DMS 273 (cell line): ENCODE data around the gene SERPINB10.
"Not testable (repeated sequence)": the region's sequence is repeated elsewhere in the genome, so short reads cannot be mapped to it uniquely, and the experiment has no call there.

Source experiments
- DNase-seq: peaks from one replicate; lab custom pipeline; 2025; ENCODE audit not compliant: unreplicated experiment; lab: John Stamatoyannopoulos, UW

The SERPINB10 gene

DNA sequence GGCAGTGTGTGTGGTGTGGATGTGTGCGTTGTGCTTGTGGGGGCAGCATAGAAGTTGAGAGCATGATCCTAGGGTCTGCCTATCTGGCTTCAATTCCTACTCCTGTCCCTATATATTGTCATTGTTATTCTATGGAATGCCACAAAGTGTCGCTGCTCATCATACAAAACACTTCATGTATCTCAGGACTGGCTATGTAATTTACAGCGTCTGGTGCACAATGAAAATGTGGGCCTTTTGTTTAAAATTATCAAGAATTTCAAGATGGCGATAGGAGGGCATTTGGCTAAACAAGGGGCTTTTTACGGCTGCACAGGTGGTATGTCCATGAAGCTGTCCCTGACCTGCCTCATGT is 16.8 kb upstream of the SERPINB10 start:
- peak; percentile 47 for DNase-seq

- no peak for DNase-seq
Observed at GRCh38 chr18:63892566-63892965, 15.2 kb upstream of the SERPINB10 start.

DNA sequence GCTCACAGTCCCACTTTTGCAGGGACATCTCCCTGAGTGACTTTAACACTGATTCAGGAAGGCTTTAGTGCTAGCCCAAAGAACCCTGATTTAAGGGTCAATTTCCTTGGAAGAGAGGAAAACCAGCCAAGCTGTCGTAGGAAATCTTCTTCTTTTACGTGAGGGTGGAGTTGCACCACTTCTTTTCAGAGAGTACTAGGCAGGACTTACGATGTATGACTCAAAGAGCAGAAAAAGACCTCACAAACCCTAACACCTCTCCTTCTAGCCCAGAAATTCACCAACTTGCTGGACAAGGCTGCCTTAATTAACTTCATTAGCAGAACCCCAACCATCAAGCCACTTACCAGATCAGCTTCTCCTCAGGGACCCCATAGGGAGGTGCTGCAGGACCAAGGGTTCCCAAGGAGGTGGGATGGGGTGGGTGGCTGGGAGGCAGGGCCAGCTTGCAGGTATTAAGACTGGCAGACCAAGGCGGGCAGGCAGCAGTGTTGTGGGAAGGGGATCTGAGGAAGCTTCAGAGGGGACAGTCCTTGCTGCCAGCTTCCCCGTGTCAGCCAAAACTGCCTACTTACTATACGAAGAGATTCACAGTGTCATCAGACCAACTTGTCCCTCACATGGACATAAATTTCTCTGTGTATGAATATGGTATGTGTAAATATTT is 13.5 kb upstream of the SERPINB10 start:
- no peak for DNase-seq

- no peak for DNase-seq
Observed at GRCh38 chr18:63895190-63895589, 12.6 kb upstream of the SERPINB10 start.

GRCh38 chr18:63897072-63897471 is 10.7 kb upstream of the SERPINB10 start:
- DNase-seq, result no peak

DNA sequence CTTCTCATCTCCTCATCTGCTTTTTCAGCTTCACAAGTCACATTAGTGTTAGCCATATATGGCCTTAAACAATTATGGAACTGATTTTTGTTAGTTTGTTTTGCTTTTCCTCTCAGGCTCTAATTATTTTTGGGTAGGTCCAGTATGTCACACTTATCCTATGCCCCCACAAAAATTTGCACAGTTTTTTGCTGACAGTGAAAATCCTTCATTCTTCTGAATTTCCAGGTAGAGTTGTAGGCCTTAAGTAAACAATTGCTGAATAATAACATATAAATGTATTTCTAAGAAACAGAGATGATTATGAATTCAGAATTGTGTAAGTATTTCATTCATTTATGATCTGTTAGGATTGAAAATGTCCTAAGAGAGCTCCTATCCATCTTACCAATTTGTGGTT is 8.6 kb upstream of the SERPINB10 start:
- no peak for DNase-seq

DNA sequence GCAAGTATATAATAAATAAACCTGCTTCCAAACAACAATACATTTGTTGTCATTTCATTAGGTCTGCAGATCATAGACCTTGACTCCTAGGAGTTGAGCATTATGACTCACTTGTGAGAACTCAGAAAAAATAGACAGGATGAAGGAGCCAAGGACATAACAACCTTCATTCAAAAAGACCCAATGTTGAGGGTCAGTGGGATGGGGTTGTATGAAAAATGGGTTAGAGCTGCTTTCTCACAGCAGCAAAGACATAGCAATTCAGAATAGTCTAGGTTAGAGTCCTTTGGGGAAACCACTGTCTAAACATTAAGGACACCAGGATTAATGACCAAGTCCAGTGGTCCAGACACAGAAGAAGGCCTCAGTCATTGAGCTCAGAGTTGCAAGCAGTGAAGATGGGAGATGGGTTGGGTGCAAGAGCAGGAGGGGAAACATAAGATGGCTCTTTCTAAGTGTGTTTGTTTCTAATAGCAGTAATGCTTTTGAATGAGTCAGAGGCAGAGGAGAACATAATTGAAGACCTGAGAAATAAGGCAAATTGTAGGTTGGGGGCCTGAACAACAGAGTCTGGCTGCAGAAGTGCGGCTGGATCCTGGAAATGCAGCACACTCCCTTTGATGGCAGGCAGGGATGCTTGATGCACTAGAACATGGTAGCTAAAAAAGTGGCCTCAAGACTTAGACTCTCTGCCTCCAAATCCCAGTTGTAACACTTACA is 3.7 kb upstream of the SERPINB10 start:
- no peak for DNase-seq

GRCh38 chr18:63904694-63905093 is 3.1 kb upstream of the SERPINB10 start:
- no peak for DNase-seq

DNA sequence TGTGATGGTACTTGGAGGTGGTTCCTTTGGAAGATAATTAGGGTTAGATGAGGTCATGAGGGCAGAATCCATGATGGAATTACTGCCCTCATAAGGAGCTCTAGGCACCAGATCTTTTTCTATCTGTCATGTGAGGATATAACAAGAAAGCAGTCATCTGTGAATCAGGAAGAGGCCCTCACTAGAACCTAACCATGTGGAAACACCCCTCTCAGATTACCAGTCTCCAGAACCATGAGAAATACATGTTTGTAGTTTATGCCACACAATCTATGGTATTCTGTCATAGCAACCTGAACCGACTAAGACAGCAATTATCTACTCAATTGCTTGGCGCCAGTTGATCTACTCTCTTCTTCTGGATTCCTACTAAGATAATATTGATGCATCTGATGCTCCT is 2.4 kb upstream of the SERPINB10 start:
- no peak for DNase-seq

DNA sequence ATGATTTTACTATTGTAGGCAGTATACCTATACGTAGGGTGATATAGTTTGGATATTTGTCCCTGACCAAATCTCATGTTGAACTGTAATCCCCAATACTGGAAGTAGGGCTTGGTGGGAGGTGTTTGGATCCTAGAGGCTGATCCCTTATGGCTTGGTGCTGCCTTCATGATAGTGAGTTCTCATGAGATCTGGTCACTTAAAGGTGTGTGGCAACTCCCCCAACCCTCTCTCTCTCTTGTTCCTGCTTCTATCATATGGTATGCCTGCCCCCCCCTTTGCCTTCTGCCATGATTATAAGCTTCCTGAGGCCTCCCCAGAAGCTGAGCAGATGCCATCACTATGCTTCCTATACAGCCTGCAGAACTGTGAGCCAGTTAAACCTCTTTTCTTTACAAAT is 1.7 kb upstream of the SERPINB10 start:
- DNase-seq, result no peak

DNA sequence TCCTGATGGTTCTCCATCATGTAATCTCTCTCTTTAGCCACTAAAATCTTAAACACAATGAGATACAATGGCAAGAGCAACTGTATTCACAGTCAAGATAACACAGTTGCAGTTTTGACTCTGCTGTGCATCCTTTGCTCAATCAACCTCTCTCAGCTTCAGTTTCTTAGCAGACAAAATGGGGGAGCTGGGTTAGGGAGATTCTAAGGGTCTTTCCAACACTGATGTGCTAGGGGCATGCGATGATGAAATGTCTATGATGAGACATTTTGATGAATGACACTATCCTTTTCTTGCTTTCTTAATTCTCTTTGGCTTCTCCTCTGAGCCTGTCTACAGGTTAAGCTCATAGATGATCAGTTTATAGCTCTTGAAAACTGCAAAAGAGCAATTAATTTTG is 1.1 kb downstream of the SERPINB10 start:
- DNase-seq, result no peak

GRCh38 chr18:63909870-63910269 is 2.1 kb downstream of the SERPINB10 start:
- no peak for DNase-seq

DNA sequence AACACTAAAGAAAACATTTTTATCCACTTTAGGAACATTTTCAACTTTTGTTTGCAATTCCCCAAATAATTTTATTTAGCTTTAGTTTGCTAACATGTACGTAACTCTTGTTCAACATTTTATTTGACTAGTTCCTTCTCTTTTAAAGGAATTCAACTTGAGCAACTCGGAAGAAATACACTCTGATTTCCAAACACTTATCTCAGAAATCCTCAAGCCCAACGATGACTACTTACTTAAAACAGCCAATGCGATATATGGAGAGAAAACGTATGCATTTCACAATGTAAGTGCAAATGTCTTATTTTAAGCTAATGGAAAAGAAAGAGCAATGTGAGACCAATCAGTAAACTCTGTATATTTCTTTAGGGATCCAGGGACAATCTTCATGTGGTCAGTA is 10.1 kb downstream of the SERPINB10 start:
- DNase-seq, result no peak

GRCh38 chr18:63922049-63922448 is 14.3 kb downstream of the SERPINB10 start:
- DNase-seq, result no peak

DNA sequence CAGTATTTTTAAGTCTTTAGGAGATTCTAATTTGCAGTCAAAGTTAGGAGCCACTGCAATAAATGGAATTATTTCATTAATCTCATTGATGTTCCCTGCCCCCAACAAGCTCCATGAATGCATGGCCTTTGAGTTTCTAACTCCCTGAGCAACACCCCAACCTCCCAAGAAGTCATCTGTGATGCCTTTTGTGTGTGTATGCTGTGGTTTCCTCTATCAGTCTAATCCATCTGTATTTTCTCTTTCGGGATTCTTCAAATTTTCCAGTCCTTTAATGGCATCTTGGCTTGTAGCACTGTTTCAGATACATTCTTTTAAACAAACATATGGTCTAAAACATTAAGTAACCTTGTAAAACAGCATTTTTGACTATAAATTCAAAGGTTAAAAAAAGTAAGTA is 16.8 kb downstream of the SERPINB10 start:
- no peak for DNase-seq

GRCh38 chr18:63928331-63928730 is 20.6 kb downstream of the SERPINB10 start:
- DNase-seq, result no peak

DNA sequence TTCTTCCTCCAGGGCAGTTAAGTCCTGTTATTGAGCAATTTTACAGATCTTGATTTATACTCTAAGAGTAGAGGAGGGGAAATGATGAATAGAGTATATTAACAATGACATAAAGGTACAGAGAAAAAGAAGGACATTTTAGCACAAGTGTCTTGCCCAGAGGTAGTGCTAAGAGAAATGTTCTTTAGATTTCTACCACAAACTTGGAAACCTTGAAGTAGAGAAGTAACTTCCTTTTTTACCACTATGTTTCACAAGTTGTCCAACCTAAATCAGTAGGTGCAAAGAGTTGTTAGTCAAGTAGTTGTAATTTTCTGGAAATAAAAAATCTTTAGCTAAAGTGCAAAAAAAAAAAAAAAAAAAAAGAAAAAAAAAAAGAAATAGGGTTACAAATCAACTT is 21.6 kb downstream of the SERPINB10 start:
- DNase-seq, result not testable (repeated sequence)

GRCh38 chr18:63930773-63931354 is 23.1 kb downstream of the SERPINB10 start:
- DNase-seq, result no peak

DNA sequence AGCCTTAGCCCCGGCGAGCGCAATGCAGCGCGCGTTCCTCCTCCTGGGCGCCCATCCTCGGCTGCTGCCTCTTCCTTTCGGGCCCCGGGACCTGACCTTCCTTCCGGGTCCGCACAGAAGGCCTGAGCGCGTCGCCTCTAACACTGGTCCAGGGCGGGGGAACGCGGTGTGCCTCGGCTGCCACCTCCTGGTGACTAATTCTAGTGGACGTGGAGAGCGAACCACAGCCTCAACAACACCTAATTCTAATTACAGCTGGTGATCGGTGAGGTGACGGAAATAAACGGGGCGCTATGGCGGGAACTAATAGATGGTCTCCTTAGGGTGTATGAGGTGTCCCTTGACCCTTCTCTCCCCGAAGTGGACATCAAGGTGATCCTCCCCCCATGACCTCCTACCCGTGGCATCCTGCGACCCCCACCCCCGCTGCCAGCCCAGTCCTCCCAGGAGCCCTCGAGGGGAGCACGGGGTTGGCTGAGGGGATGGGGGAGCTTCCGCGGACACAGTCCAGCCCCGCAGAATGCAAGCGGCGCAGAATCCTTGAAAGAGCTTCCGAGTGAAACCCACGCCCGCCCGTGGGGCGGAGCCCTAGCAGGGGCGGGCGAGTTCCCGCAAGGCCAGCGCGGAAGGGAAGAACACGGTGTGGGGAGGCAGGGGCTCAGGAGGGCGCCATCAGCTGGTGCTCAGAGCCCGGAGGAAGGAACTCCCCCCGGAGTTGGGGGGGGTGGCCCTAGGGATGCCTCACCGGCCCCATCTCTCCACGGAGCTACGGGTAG is 28.6 kb downstream of the SERPINB10 start:
- peak; percentile 89 for DNase-seq

GRCh38 chr18:63936932-63937393 is 29.2 kb downstream of the SERPINB10 start:
- no peak for DNase-seq

DNA sequence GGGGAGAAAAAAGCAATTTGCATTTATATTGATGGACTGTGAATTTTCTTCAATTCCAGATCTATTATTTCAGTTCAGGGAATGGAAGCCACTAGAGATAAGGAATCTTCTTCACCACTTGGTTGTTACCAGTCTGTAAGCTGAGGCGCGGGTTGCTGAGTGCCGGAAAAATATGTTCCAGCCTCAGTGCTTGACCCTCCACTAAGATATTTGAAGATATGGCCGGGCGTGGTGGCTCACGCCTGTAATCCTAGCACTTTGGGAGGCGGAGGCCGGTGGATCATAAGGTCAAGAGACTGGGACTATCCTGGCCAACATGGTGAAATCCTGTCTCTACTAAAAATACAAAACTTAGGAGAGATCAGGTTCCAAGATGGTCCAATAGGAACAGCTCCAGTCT is 32.2 kb downstream of the SERPINB10 start:
- DNase-seq, result no peak
